Aorta (tissue), 5 donors: ENCODE data around the gene NSUN7. TPM values are rescaled to one million over a fixed set of nuclear protein-coding genes. Genes with fewer than 3 reads are reported as not detected.
"Not testable (repeated sequence)": the region's sequence is repeated elsewhere in the genome, so short reads cannot be mapped to it uniquely, and the experiment has no call there.

ENCODE experiments used
- ATAC-seq: fragments of 200-7000 bp; cut with Tn5 transposase; one replicate; pipeline ENCODE4 v1.9.1; 2022; ENCODE audit warnings: moderate library complexity; ENCODE audit not compliant: low FRiP score
- DNase-seq, 2 donors: peaks; one replicate each; pipeline ENCODE4 v3.0.0-alpha.2; 2020
- H3K27ac ChIP-seq, 2 donors: one replicate each; pipeline ENCODE4 v1.5.1; 2013; ENCODE audit warnings: low read length in 2 of 2, mild to moderate bottlenecking in 2 of 2, moderate library complexity in 2 of 2, control low read depth in 1 of 2, inconsistent platforms in 1 of 2, low read depth in 1 of 2
- H3K27me3 ChIP-seq, 2 donors: one replicate each; pipeline ENCODE4 v1.6.1; 2013; ENCODE audit warnings: control low read depth in 1 of 2, low read length in 1 of 2, mild to moderate bottlenecking in 1 of 2, moderate library complexity in 1 of 2; ENCODE audit not compliant: insufficient read depth in 2 of 2, control insufficient read depth in 1 of 2
- H3K36me3 ChIP-seq, 2 donors: one replicate each; pipeline ENCODE4 v1.6.1; 2013; ENCODE audit warnings: control low read depth in 1 of 2, low read length in 1 of 2, mild to moderate bottlenecking in 1 of 2; ENCODE audit not compliant: insufficient read depth in 2 of 2, control insufficient read depth in 1 of 2
- H3K4me1 ChIP-seq, 2 donors: one replicate each; pipeline ENCODE4 v1.6.1; 2013; ENCODE audit warnings: low read length in 2 of 2, control low read depth in 1 of 2, mild to moderate bottlenecking in 1 of 2, moderate library complexity in 1 of 2; ENCODE audit not compliant: insufficient read depth in 2 of 2, control insufficient read depth in 1 of 2
- H3K4me3 ChIP-seq, 2 donors: one replicate each; pipeline ENCODE4 v1.5.1; 2013; ENCODE audit warnings: low read length in 2 of 2, control low read depth in 1 of 2, mild to moderate bottlenecking in 1 of 2
- H3K9me3 ChIP-seq: one replicate; pipeline ENCODE4 v1.6.1; 2013; ENCODE audit warnings: mild to moderate bottlenecking, low read length; ENCODE audit not compliant: control insufficient read depth
- WGBS, 2 donors: extraction: QIAGEN DNeasy Blood & Tissue Kit; methylation state at CpG; one replicate each; pipeline ENCODE4 v1.1.7; 2013; 5-methylcytosine and 5-hydroxymethylcytosine counted together
- intact Hi-C, 2 donors: fragments of 100-400 bp; cut with DNase I; formaldehyde crosslinking; loops; one replicate each; pipeline versions ENCODE4 v1.14.2 to v1.15.0; 2022
- long read RNA-seq, 2 donors: library from polyadenylated mRNA; unstranded; transcript quantifications; one replicate each; pipeline ENCODE4 v2.0.0, GENCODE V29; 2020 to 2021
- polyA plus RNA-seq, 2 donors: library from polyadenylated mRNA; stranded (reverse); fragments of 200-250 nt; gene quantifications; one replicate each; pipeline ENCODE4 v1.2.3, GENCODE V29; 2013
- total RNA-seq, 2 donors: library from RNA; stranded (reverse); fragmentation: NEBNext Ultra II Directional; extraction: Animal tissue kit (Norgen Biotek cat#: 25700); gene quantifications; one replicate each; pipeline ENCODE4 v1.2.1, GENCODE V29; 2021
- donor health status: healthy with polysubstance abuse.
- donor health status: Bipolar disorder and iron deficiency.
- donor health status: DM: no; HTN: no; CAD: no.
- donor health status: DM: no; HTN: no; CAD: no.
- donor health status: DM: yes; HTN: yes; CAD: no.

The NSUN7 gene
- total RNA-seq (10 to 100 TPM in 1 of 2 donors, 1 to 10 TPM in 1; 6.8 to 16.3 TPM), polyA plus RNA-seq (1 to 10 TPM in 1 of 2 donors, under 1 TPM in 1; 0.75 to 4.9 TPM)
- long read RNA-seq, donor 1, partial matches to known transcripts: 15 of 41 reads
- long read RNA-seq, donor 1, other reads (novel, unspliced or antisense): 23 of 41 reads
- long read RNA-seq, donor 2, partial matches to known transcripts: 0 of 5 reads
- long read RNA-seq, donor 2, other reads (novel, unspliced or antisense): 4 of 5 reads

GRCh38 chr4:40749717-40750460 is at the start of gene NSUN7:
Gene NSUN7 (plus strand): TSS chr4:40749955. CDS start chr4:40750694, 739 bp downstream.
- H3K4me3 ChIP-seq: peak within 1 kb of the TSS; percentile 43 to 94
- WGBS, 2 donors: 0 to 1% methylated on average over 61 to 75 of the region's 75 CpGs
- H3K27ac ChIP-seq: peak within 1 kb of the TSS in 1 of 2 donors; percentile 41
- H3K27me3 ChIP-seq: no peaks in the 10 kb centered on the region
- ATAC-seq (peak; percentile 87), DNase-seq (peak; percentile 78 to 87)
- intact Hi-C loops: loop anchor here in 1 of 2 donors (5.0 to 10.0 kb wide), 2 partner anchors 147 to 465 kb away; partner anchors contain the start of gene APBB2
- no peaks in the 10 kb centered on the region for H3K9me3 ChIP-seq
- H3K4me1 ChIP-seq: no peaks in the 10 kb centered on the region
- H3K36me3 ChIP-seq: no peaks in the 10 kb centered on the region

GRCh38 chr4:40702137-40702799 is 47.5 kb upstream of the NSUN7 start:
- WGBS, 2 donors: 63 to 65% methylated on average over 5 of the region's 5 CpGs
- no peak overlapping the region for H3K4me3 ChIP-seq
- H3K9me3 ChIP-seq: no peaks in the 10 kb centered on the region
- no peak overlapping the region for H3K27ac ChIP-seq
- no peaks in the 10 kb centered on the region for H3K27me3 ChIP-seq
- no peaks in the 10 kb centered on the region for H3K4me1 ChIP-seq
- H3K36me3 ChIP-seq: no peaks in the 10 kb centered on the region
- intact Hi-C loops: no loop called here
- DNase-seq (no peak), ATAC-seq (no peak)

- Histone ChIP-seq H3K9me3 (no peaks in the 10 kb centered on the region), H3K4me3 (no peak overlapping the region), H3K27ac (no peak overlapping the region), H3K36me3 (no peaks in the 10 kb centered on the region), H3K4me1 (no peaks in the 10 kb centered on the region), H3K27me3 (no peaks in the 10 kb centered on the region)
- ATAC-seq: no peak
- WGBS, 2 donors: 39 to 40% methylated on average over 2 of the region's 2 CpGs
- intact Hi-C loops: no loop called here
- no peak for DNase-seq
Observed at GRCh38 chr4:40702800-40703151, 47.0 kb upstream of the NSUN7 start.

GRCh38 chr4:40704073-40704472 is 45.7 kb upstream of the NSUN7 start:
- H3K27ac ChIP-seq: no peak overlapping the region
- DNase-seq: no peak
- H3K36me3 ChIP-seq: no peaks in the 10 kb centered on the region
- H3K4me1 ChIP-seq: no peaks in the 10 kb centered on the region
- WGBS, 2 donors: 74 to 78% methylated on average over 5 of the region's 5 CpGs
- intact Hi-C loops: no loop called here
- no peak for ATAC-seq
- no peak overlapping the region for H3K4me3 ChIP-seq
- H3K27me3 ChIP-seq: no peaks in the 10 kb centered on the region
- no peaks in the 10 kb centered on the region for H3K9me3 ChIP-seq

- no peaks in the 10 kb centered on the region for H3K36me3 ChIP-seq
- no peak overlapping the region for H3K27ac ChIP-seq
- no peaks in the 10 kb centered on the region for H3K9me3 ChIP-seq
- intact Hi-C loops: no loop called here
- DNase-seq: no peak
- no peak for ATAC-seq
- 61 to 68% methylated on average over 5 of the region's 5 CpGs for WGBS, 2 donors
- H3K4me1 ChIP-seq: no peaks in the 10 kb centered on the region
- no peak overlapping the region for H3K4me3 ChIP-seq
- H3K27me3 ChIP-seq: no peaks in the 10 kb centered on the region
Observed at GRCh38 chr4:40710484-40711254, 39.1 kb upstream of the NSUN7 start.

GRCh38 chr4:40713001-40713400 is 36.8 kb upstream of the NSUN7 start:
- ATAC-seq, H3K27ac ChIP-seq, H3K4me1 ChIP-seq, H3K27me3 ChIP-seq, H3K9me3 ChIP-seq, H3K36me3 ChIP-seq, intact Hi-C loops, DNase-seq, H3K4me3 ChIP-seq: not testable (repeated sequence)
- 54 to 56% methylated on average over 6 of the region's 6 CpGs for WGBS, 2 donors

GRCh38 chr4:40713798-40714197 is 36.0 kb upstream of the NSUN7 start:
- DNase-seq (no peak), ATAC-seq (no peak)
- Histone ChIP-seq H3K4me3 (no peak overlapping the region), H3K27ac (no peak overlapping the region), H3K9me3 (no peaks in the 10 kb centered on the region), H3K36me3 (no peaks in the 10 kb centered on the region), H3K27me3 (no peaks in the 10 kb centered on the region), H3K4me1 (no peaks in the 10 kb centered on the region)
- WGBS, 2 donors: 71 to 77% methylated on average over 2 of the region's 2 CpGs
- intact Hi-C loops: no loop called here

- Histone ChIP-seq H3K9me3 (peaks cover 2% of the 10 kb centered on the region), H3K27ac (no peak overlapping the region), H3K4me1 (no peaks in the 10 kb centered on the region), H3K4me3 (no peak overlapping the region), H3K27me3 (peaks cover 0 to 2% of the 10 kb centered on the region in 2 donors), H3K36me3 (no peaks in the 10 kb centered on the region)
- 40 to 45% methylated on average over 3 of the region's 3 CpGs for WGBS, 2 donors
- DNase-seq: no peak
- no peak for ATAC-seq
- intact Hi-C loops: no loop called here
Observed at GRCh38 chr4:40718586-40718985, 31.2 kb upstream of the NSUN7 start.
